GM21367 (cell line): Measurements from ENCODE around the gene FBN3.
"Not testable (repeated sequence)": the region's sequence is repeated elsewhere in the genome, so short reads cannot be mapped to it uniquely, and the experiment has no call there.

Experiments
- ATAC-seq: cut with Tn5 transposase; IDR thresholded peaks from one replicate; pipeline ENCODE4 v1.9.1; 2021; ENCODE audit not compliant: unreplicated experiment

The FBN3 gene

DNA sequence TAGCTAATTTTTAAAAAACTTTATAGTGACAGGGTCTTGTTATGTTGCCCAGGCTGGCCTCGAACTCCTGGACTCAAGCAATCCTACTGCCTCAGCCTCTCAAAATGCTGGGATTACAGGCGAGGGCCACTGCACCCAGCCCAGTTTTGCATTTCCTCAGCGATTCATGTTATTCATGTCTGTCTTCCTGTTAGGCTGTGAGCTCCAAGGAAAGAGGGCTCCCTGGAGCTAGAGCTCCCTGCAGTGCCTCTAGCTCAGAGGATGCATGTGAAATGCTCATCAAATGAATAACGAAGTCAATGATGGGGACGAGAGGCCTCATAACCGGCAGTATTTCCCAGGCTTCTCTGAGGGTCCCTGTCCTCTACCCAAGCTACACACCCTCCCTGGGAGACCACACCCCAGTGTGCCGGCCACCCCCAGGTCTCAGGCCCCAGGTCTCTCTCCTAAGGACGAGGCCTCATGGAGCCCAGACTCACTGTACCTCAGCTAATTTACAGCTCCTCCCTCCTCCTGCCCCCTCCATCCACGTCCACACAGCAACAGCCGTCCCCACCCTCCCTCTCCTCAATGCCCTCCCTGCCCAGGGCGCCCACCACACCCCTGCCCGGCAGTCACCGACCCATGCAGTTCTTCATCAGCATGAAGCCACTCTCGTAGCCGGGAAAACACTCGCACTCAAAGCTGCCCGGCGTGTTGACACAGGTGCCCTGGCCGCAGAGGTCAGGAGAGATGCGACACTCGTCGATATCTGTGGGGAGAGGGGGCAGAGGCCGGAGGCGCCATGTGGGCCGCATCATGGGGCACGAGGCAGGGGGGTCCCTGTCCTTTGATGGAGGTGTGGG lies 28.5 kb downstream of the FBN3 start:
- ATAC-seq: no peak

DNA sequence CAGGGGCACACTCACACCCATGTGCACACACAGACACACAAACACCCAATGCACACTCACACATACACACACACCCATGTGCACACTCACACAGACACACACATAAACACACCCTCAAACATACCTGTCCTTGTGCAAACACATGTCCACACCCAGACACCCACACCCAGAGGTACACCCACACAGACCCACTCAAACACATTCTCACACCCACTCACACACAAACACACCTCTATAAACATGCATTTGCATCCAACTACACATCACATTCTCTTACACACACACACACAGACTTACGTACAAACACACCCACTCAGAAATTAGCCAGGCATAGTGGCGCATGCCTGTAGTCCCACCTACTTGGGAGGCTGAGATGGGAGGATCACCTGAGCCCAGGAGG lies 31.4 kb downstream of the FBN3 start:
- ATAC-seq: no peak

GRCh38 chr19:8116437-8117293 lies 32.7 kb downstream of the FBN3 start:
- no peak for ATAC-seq

GRCh38 chr19:8115805-8116396 lies 33.5 kb downstream of the FBN3 start:
- no peak for ATAC-seq

DNA sequence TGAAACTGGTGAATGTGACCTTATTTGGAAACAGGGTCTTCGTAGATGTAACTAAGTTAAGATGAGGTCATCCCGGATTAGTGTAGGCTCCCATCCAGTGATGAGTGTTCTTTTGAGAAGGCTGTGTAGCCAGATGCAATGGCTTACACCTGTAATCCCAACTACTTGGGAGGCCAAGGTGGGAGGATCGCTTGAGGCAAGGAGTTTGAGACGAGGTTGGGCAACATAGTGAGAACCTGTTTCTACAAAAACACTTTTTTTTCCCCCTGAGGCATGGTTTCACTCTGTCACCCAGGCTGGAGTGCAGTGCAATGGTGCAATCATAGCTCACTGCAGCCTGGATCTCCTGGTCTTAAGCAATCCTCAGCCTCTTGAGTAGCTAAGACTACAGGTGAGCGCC lies 36.4 kb downstream of the FBN3 start:
- no peak for ATAC-seq

DNA sequence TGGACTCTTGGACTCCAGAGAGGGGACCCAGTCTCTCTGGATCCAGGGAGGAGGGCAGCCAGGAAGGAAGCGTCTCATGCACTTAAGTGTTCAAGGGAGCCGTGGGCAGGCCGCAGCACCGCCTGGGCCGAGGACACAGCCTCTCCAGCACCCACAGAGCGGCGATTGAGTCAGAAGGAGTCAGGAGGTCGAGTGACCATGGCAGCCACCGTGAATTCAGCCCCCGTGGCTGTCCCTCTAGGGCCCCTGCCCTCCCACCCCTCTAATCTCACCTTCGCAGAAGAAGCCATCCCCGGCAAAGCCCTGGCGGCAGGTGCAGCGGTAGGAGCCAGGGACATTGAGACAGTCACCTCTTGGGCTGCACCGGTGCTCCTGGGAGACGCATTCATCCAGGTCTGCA lies 38.0 kb downstream of the FBN3 start:
- ATAC-seq: no peak

GRCh38 chr19:8110931-8111330 lies 38.5 kb downstream of the FBN3 start:
- no peak for ATAC-seq

DNA sequence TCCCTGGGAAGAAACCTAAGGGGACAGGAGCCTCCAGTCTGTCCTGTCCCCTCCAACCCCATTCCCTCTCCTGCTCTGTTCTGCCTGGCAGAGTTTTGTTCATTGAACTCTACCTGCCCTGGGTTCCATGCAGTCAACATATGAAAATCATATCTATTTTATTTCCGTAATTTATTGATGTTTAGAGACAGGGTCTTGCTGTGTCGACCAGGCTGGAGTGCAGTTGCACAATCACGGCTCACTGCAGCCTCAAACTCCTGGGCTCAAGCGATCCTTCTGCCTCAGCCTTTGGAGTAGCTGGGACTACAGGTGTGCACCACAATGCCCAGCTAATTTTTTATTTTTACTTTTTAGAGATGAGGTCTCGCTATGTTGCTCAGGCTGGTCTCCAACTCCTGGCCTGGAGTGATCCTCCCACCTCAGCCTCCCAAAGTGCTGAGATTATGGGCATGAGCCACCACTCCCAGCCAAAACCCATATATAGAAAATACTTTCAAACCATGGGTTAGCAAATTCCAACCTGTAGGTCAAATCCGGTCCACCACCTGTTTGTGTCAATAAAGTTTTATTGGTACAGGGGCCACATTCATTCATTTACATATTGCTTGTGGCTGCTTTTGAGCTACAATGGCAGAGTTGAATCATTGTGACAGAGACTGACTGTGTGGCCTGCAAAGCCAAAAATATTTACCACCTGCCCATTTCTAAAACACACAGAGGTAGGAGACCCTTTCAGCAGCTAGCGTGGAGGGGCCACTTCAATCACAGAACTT lies 39.3 kb downstream of the FBN3 start:
- ATAC-seq: no peak

- no peak for ATAC-seq
Measured at GRCh38 chr19:8109455-8109854, 39.9 kb downstream of the FBN3 start.

DNA sequence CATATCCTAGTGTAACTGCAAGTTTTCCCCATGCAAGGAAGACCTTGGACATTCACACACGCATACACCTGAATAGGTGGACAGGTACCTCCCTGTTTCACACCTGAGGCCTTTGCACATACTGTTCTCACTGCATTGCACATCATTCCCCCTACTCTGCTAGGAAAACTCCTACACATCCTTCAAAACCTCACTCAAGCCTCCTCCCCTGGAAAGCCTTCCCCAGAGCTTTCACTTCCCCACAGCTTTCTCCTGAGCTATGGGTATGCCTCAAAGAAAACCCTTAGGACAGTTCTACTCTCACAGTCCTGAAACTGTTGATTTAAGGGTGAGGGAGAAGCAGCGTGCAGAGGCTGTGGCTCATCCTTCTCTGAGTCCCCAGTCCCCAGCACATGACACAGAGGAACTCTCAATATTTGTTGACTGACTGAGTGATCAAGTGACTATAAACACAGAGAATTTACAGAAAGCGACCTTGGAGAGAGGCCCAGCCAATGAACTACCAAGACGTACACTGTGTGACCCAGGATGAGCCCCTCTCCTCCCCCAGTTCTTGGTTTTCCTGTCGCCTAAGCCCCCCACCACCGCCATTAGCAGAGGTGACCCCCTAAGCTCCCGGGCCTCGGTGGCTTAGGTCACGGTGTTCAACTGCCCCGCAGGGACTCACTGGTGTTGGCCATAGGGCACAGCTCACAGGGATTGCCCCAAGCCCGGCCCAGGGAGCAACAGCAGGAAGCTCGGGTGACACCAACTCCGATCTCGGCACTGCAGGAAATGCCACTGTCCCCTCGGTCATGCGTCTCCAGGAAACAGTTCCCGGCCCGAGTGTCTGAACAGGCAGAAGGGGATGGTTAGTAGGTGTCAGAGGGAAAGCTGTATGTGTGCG lies 40.6 kb downstream of the FBN3 start:
- ATAC-seq: no peak

- no peak for ATAC-seq
Measured at GRCh38 chr19:8107301-8107903, 42.0 kb downstream of the FBN3 start.

DNA sequence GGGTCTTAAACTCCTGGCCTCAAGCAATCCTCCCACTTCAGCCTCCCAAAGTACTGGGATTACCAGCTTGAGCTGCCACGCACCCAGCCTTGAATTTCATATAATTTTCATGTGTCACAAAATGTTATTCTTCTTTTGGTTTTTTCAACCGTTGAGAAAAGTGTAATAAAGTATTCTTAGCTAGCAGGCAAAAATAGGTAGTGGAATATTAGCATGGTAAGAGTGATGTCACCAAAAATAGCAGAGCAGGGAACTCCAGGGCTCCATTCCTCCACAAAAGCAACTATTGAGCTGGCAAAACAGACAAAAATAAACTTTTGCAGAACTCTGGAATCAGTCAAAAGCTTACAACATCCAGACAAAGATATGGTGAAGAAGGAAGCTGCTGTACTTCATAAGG lies 43.9 kb downstream of the FBN3 start:
- no peak for ATAC-seq

DNA sequence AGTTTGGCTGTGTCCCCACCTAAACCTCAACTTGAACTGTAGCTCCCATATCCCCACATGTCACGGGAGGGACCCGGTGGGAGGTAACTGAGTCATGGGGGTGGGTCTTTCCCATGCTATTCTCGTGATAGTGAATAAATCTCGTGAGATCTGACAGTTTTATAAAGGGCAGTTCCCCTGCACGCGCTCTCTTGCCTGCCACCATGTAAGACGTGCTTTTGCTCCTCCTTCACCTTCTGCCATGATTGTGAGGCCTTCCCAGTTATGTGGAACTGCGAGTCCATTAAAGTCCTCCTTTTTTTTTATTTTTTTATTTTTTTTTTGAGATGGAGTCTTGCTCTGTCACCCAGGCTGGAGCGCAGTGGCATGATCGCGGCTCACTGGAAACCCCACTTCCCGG lies 47.5 kb downstream of the FBN3 start:
- ATAC-seq: not testable (repeated sequence)

GRCh38 chr19:8101311-8101710 lies 48.1 kb downstream of the FBN3 start:
- ATAC-seq: no peak

- no peak for ATAC-seq
Measured at GRCh38 chr19:8097681-8098567, 51.5 kb downstream of the FBN3 start.

- ATAC-seq: no peak
Measured at GRCh38 chr19:8097198-8097597, 52.2 kb downstream of the FBN3 start.

GRCh38 chr19:8096071-8096470 lies 53.3 kb downstream of the FBN3 start:
- ATAC-seq: no peak

- no peak for ATAC-seq
Measured at GRCh38 chr19:8095354-8095886, 54.0 kb downstream of the FBN3 start.
